A549 (cell line): Measurements from ENCODE around the gene CIDEA.

Experiments used
- CEBPB ChIP-seq, 2 experiments: fragments of >200 bp in 1 of 2; sonication (Bioruptor Twin) in 1 of 2; formaldehyde crosslinking in 1 of 2; IDR thresholded peaks; 2 replicates each; pipeline ENCODE4 v1.6.1; 2012 to 2016
- CTCF ChIP-seq: fragments of >200 bp; sonication (Bioruptor Twin); formaldehyde crosslinking; IDR thresholded peaks from 3 replicates; pipeline ENCODE4 v1.5.1; 2016
- HEYL ChIP-seq: fragments of 250-450 bp; sonication (Bioruptor Pico); IDR thresholded peaks from 2 replicates; pipeline ENCODE4 v1.8.0; 2021; ENCODE audit warnings: mild to moderate bottlenecking, moderate library complexity
- MAZ ChIP-seq: fragments of 150-350 bp; IDR thresholded peaks from 2 replicates; pipeline ENCODE4 v1.6.1; 2014; ENCODE audit warnings: antibody characterized with exemption, low read depth, low read length, borderline replicate concordance
- POLR2A ChIP-seq: IDR thresholded peaks from 2 replicates; pipeline ENCODE4 v1.6.1; 2012; ENCODE audit warnings: mild to moderate bottlenecking, low read length
- SMC3 ChIP-seq: fragments of >200 bp; sonication (Bioruptor Twin); formaldehyde crosslinking; IDR thresholded peaks from 3 replicates; pipeline ENCODE4 v1.6.1; 2018; ENCODE audit warnings: inconsistent platforms
- USF2 ChIP-seq: fragments of 450-650 bp; IDR thresholded peaks from 2 replicates; pipeline ENCODE4 v1.6.1; 2014; ENCODE audit warnings: antibody characterized with exemption

- TF ChIP-seq CTCF (no peak), CEBPB (IDR thresholded peaks at IDR 0.05) (no peak), SMC3 (no peak), HEYL (CRISPR knock-in tag) (no peak), POLR2A (no peak), MAZ (no peak), USF2 (no peak)
Observed at GRCh38 chr18:12293831-12294230, 39.7 kb downstream of the CIDEA start.
